Right lobe of liver (tissue), 6 donors: ENCODE measurements around the gene RBM15B. TPM values are rescaled to one million over a fixed set of nuclear protein-coding genes. Genes with fewer than 3 reads are reported as not detected.

Source experiments
- ATAC-seq, 4 donors: fragments of 200-7000 bp; cut with Tn5 transposase; one replicate each; pipeline ENCODE4 v1.9.1; 2020; ENCODE audit warnings: mild to moderate bottlenecking in 4 of 4, moderate library complexity in 4 of 4
- DNase-seq, 3 donors: peaks; one replicate each; pipeline ENCODE4 v3.0.0-alpha.2; 2020
- H3K27ac ChIP-seq, 3 donors: fragments of 200-600 bp; one replicate each; pipeline ENCODE4 v1.8.0; 2022
- H3K27me3 ChIP-seq, 2 donors: fragments of 200-600 bp; one replicate each; pipeline ENCODE4 v1.8.0; 2022
- H3K36me3 ChIP-seq, 4 donors: fragments of 200-600 bp; sonication (generic) in 1 of 4; one replicate each; pipeline versions ENCODE4 v1.5.1 to v1.8.0; 2017 to 2022; ENCODE audit warnings: control low read depth in 1 of 4
- H3K4me1 ChIP-seq, 4 donors: fragments of 200-600 bp; sonication (generic) in 1 of 4; one replicate each; pipeline versions ENCODE4 v1.5.1 to v1.8.0; 2017 to 2022; ENCODE audit warnings: control low read depth in 1 of 4
- H3K4me3 ChIP-seq, 3 donors: fragments of 200-600 bp; one replicate each; pipeline ENCODE4 v1.8.0; 2022
- H3K9me3 ChIP-seq, 4 donors: fragments of 200-600 bp; sonication (generic) in 1 of 4; one replicate each; pipeline versions ENCODE4 v1.5.1 to v1.8.0; 2017 to 2022; ENCODE audit warnings: control low read depth in 1 of 4
- CTCF ChIP-seq, 4 donors: fragments of 200-600 bp in 3 of 4; fragments of 450-650 bp in 1 of 4; IDR thresholded peaks; one replicate each; pipeline versions ENCODE4 v1.5.1 to v1.8.0; 2016 to 2022; ENCODE audit warnings: antibody characterized with exemption in 4 of 4, mild to moderate bottlenecking in 2 of 4
- POLR2A ChIP-seq: fragments of 450-650 bp; IDR thresholded peaks from one replicate; pipeline ENCODE4 v1.6.1; 2017; ENCODE audit warnings: antibody characterized with exemption, mild to moderate bottlenecking
- WGBS: methylation state at CpG from one replicate; pipeline ENCODE4 v1.1.6; 2018; ENCODE audit warnings: low coverage, low lambda C conversion rate; ENCODE audit not compliant: insufficient coverage; ENCODE audit errors: missing lambda C conversion rate; 5-methylcytosine and 5-hydroxymethylcytosine counted together
- intact Hi-C, 2 donors: fragments of 100-400 bp; cut with DNase I; formaldehyde crosslinking; loops; one replicate each; pipeline versions ENCODE4 v1.11.2 to v1.14.1; 2022
- total RNA-seq, 6 experiments: library from RNA; depleted of rRNA in 2 of 6; stranded (reverse); fragments of >200 nt in 2 of 6; fragmentation: NEBNext Ultra II Directional in 3 of 6; extraction: Animal tissue kit (Norgen Biotek cat#: 25700) in 3 of 6; gene quantifications; one replicate each; pipeline versions ENCODE4 v1.1.0 to v1.2.4, GENCODE V29; 2016 to 2023
- donor health status: DM: no; HTN: yes; CAD: no.
- donor health status: DM: no; HTN: no; CAD: no.
- donor health status: DM: no; HTN: no; CAD: no.
- donor health status: DM: no; HTN: yes; CAD: no.
- donor health status: DM: no; HTN: yes; CAD: no.

Gene RBM15B
- total RNA-seq, 6 experiments from 2014 or later: 7.1 to 14.1 (median 9.4) TPM

- H3K4me1 ChIP-seq: peaks cover 0 to 11% (median 0%) of the 10 kb centered on the region in 4 donors
- 71% methylated on average over 8 of the region's 8 CpGs for WGBS
- H3K27ac ChIP-seq: no peak overlapping the region
- no peak for ATAC-seq
- intact Hi-C loops: loop anchor here in 1 of 2 donors (10.0 kb wide), 2 partner anchors 411 to 751 kb away; no protein-coding TSS in a partner anchor
- DNase-seq: no peak
- H3K27me3 ChIP-seq: no peaks in the 10 kb centered on the region
- H3K9me3 ChIP-seq: no peaks in the 10 kb centered on the region
- TF ChIP-seq CTCF (IDR thresholded peaks at IDR 0.05): no peak
- no peak for TF ChIP-seq POLR2A
- no peak overlapping the region for H3K4me3 ChIP-seq
- H3K36me3 ChIP-seq: no peaks in the 10 kb centered on the region
These were observed 15.5 kb upstream of the RBM15B start for GRCh38 chr3:51375571-51375970.

GRCh38 chr3:51378065-51378464 is 13.0 kb upstream of the RBM15B start:
- ATAC-seq (no peak), DNase-seq (no peak)
- no peaks in the 10 kb centered on the region for H3K36me3 ChIP-seq
- WGBS: 73% methylated on average over 4 of the region's 5 CpGs
- H3K27ac ChIP-seq: no peak overlapping the region
- intact Hi-C loops: loop anchor here in 1 of 2 donors (10.0 kb wide), 2 partner anchors 413 to 753 kb away; no protein-coding TSS in a partner anchor
- TF ChIP-seq POLR2A (no peak), CTCF (IDR thresholded peaks at IDR 0.05) (no peak)
- no peaks in the 10 kb centered on the region for H3K9me3 ChIP-seq
- no peaks in the 10 kb centered on the region for H3K27me3 ChIP-seq
- H3K4me1 ChIP-seq: peaks cover 0 to 11% (median 0%) of the 10 kb centered on the region in 4 donors
- H3K4me3 ChIP-seq: no peak overlapping the region

- Histone ChIP-seq H3K4me1 (peaks cover 0 to 10% (median under 1%) of the 10 kb centered on the region in 4 donors), H3K27me3 (no peaks in the 10 kb centered on the region), H3K27ac (no peak overlapping the region), H3K4me3 (no peak overlapping the region), H3K9me3 (no peaks in the 10 kb centered on the region), H3K36me3 (no peaks in the 10 kb centered on the region)
- ATAC-seq (no peak), DNase-seq (no peak)
- no CpG with 5 or more reads among the region's 2 CpGs for WGBS
- intact Hi-C loops: loop anchor here in 1 of 2 donors (10.0 kb wide), 2 partner anchors 414 to 754 kb away; no protein-coding TSS in a partner anchor
- TF ChIP-seq POLR2A (no peak), CTCF (IDR thresholded peaks at IDR 0.05) (no peak)
These were observed 12.4 kb upstream of the RBM15B start for GRCh38 chr3:51378726-51379125.

- 61% methylated on average over 6 of the region's 8 CpGs for WGBS
- Histone ChIP-seq H3K4me3 (no peak overlapping the region), H3K36me3 (no peaks in the 10 kb centered on the region), H3K4me1 (peaks cover 0 to 9% (median 2%) of the 10 kb centered on the region in 4 donors), H3K27me3 (no peaks in the 10 kb centered on the region), H3K27ac (no peak overlapping the region), H3K9me3 (no peaks in the 10 kb centered on the region)
- TF ChIP-seq CTCF (IDR thresholded peaks at IDR 0.05): no peak
- TF ChIP-seq POLR2A: no peak
- DNase-seq (no peak), ATAC-seq (no peak)
- intact Hi-C loops: loop anchor here in 1 of 2 donors (10.0 kb wide), 2 partner anchors 414 to 754 kb away; no protein-coding TSS in a partner anchor
These were observed 11.8 kb upstream of the RBM15B start for GRCh38 chr3:51379301-51379700.
